GM12874 (cell line): ENCODE measurements around the gene RIPK4.

Experiments
- CTCF ChIP-seq: IDR thresholded peaks from 2 replicates; pipeline ENCODE4 v1.5.1; 2011; ENCODE audit warnings: low read depth, mild to moderate bottlenecking, control low read depth, low read length, moderate library complexity; ENCODE audit not compliant: insufficient read depth

The RIPK4 gene

GRCh38 chr21:41761934-41762635 is 4.8 kb downstream of the RIPK4 start:
- TF ChIP-seq CTCF: no peak

- TF ChIP-seq CTCF: no peak
Observed at GRCh38 chr21:41761211-41761933, 5.5 kb downstream of the RIPK4 start.

- TF ChIP-seq CTCF: no peak
Observed at GRCh38 chr21:41760411-41760810, 6.4 kb downstream of the RIPK4 start.

- TF ChIP-seq CTCF: no peak
Observed at GRCh38 chr21:41759926-41760325, 6.9 kb downstream of the RIPK4 start.

DNA sequence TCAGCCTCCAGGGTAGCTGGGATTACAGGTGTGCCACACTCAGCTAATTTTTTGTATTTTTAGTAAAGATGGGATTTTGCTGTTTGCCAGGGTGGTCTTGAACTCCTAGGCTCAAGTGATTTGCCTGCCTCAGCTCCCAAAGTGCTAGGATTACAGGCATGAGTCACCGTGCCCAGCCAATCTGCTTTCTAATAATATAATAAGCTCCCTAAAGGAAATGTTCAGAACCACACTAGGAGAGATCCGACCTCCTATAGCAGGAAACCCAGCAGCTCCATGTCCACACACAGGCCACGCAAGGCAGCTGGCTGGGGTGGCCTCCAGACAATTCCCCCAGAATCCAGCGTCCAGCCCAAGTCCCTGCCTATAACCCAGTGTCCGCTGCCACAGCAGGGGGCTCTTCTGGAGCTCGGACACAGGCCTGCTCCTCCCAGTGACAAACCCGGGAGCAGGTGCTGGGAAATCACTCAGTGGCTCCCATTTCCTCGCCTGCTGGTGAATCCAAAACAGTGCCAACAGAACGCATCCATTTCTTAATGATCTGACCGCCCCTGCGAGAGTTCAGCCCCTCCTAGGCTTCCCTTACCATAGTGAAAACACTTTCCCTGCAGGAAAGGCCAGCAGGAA is 7.5 kb downstream of the RIPK4 start:
- no peak for TF ChIP-seq CTCF

GRCh38 chr21:41758550-41758949 is 8.3 kb downstream of the RIPK4 start:
- no peak for TF ChIP-seq CTCF

- TF ChIP-seq CTCF: no peak
Observed at GRCh38 chr21:41755934-41756773, 10.7 kb downstream of the RIPK4 start.
